AG04449 (cell line): ENCODE measurements around the gene SP2.

Source experiments
- CTCF ChIA-PET: fragments of 350-600 bp; formaldehyde crosslinking; extraction: SDS; loops from one replicate; lab custom pipeline; 2021; ENCODE audit warnings: antibody characterized with exemption; lab: Yijun Ruan, JAX
- POLR2A ChIA-PET: fragments of 400-600, 350-600 bp; formaldehyde crosslinking; extraction: SDS; loops from one replicate; lab custom pipeline; 2020; ENCODE audit warnings: antibody characterized with exemption, inconsistent platforms; lab: Yijun Ruan, JAX
- DNase-seq: peaks from one replicate; pipeline ENCODE4 v3.0.0-alpha.2; 2010; ENCODE audit warnings: low read depth, low spot score
- H3K4me3 ChIP-seq: 2 replicates; pipeline ENCODE4 v1.5.1; 2011; ENCODE audit warnings: low read depth, mild to moderate bottlenecking, control low read depth, low read length
- TF ChIP-seq, protein P1 (sequence below): IDR thresholded peaks from one replicate; pipeline ENCODE4 v1.5.1; 2011; ENCODE audit warnings: mild to moderate bottlenecking, moderate library complexity, low read length, control low read depth, inconsistent platforms; ENCODE audit not compliant: insufficient read depth; ENCODE audit errors: missing control alignments

The SP2 gene

DNA sequence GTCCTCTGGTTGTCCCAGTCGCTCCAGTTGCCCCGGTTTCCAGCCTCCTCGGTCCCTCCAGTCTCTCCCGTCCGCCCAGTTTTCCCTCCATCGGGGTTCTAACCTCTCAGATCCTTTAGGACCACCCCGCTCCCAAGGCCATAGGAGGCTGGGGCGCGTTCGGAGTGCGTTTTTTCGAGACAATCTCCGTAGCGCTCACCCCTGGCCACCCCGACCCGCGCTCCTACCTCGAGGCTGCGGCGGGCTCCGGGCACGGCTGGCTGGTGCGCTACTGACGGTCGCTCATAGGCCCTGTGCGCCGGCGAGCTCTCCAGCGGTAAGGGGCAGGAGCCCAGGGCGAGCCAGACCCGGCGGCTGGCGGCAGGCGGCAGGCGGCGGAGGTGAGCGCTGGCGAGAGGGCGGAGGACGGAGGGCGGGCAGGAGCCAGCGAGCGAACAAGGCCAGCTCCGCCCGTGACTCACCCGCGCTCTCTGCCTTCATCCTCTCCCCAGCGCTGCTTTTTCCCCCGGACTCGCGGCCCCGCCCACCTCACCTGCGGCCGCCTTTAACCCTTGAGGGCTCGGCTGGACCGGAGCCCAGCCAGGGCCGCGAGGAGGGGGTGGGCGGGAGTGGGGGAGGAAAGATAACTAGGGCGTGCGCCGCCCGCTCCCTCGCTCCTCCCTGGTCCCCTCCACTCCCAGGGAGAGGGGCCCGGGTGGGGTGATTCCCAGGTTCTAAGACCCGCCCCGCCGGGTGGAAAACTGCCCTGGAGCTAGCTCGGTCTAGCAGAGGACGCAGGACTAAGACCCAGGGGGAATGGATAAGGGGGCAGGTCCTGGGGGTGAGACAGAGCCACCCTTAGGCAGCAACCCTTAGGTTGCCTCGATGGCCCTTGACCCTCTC lies 45.1 kb upstream of the SP2 start, which contains the start of gene SP6:
Gene SP6, minus strand, starts transcription at position 472 of the 882 bp plus-strand sequence. CDS start 2,734 bp downstream, outside the sequence.
- ChIA-PET POLR2A (no interaction called here), CTCF (interaction anchor here (0.9 to 32.3 kb wide), 8 partner anchors 9 to 168 kb away, joined by 3 to 1547 read pairs (median 4); partner anchors contain the start of genes CDK5RAP3, SCRN2 and SP2)
- TF ChIP-seq, protein P1, sequence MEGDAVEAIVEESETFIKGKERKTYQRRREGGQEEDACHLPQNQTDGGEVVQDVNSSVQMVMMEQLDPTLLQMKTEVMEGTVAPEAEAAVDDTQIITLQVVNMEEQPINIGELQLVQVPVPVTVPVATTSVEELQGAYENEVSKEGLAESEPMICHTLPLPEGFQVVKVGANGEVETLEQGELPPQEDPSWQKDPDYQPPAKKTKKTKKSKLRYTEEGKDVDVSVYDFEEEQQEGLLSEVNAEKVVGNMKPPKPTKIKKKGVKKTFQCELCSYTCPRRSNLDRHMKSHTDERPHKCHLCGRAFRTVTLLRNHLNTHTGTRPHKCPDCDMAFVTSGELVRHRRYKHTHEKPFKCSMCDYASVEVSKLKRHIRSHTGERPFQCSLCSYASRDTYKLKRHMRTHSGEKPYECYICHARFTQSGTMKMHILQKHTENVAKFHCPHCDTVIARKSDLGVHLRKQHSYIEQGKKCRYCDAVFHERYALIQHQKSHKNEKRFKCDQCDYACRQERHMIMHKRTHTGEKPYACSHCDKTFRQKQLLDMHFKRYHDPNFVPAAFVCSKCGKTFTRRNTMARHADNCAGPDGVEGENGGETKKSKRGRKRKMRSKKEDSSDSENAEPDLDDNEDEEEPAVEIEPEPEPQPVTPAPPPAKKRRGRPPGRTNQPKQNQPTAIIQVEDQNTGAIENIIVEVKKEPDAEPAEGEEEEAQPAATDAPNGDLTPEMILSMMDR, result peak; percentile 35
- H3K4me3 ChIP-seq, result peak within 1 kb of the TSS; percentile 40
- DNase-seq, result no peak

DNA sequence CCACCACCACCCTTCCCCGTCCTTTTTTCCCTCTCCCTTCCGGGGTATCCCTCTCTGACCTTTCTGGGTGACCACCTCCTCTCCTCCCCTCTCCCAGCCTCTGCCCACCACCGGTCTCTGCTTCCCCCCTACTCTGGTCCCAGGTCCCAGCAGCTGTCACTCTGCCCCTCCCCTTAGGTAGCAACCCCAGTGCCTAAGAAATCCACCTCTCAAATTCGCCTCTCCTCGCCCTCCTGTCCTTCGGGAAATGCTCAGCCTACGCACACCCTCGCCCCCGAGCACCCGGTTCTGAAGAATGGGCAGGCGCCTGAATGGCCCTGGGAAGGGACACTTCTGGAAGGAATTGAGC lies 44.3 kb upstream of the SP2 start:
- TF ChIP-seq, protein P1, result no peak
- no peak for DNase-seq
- CTCF ChIA-PET, result interaction anchor here (1.0 to 32.3 kb wide), 5 partner anchors 10 to 167 kb away, joined by 3 to 1547 read pairs (median 4); partner anchors contain the start of genes SCRN2 and SP2
- no peak overlapping the region for H3K4me3 ChIP-seq
- POLR2A ChIA-PET, result no interaction called here

DNA sequence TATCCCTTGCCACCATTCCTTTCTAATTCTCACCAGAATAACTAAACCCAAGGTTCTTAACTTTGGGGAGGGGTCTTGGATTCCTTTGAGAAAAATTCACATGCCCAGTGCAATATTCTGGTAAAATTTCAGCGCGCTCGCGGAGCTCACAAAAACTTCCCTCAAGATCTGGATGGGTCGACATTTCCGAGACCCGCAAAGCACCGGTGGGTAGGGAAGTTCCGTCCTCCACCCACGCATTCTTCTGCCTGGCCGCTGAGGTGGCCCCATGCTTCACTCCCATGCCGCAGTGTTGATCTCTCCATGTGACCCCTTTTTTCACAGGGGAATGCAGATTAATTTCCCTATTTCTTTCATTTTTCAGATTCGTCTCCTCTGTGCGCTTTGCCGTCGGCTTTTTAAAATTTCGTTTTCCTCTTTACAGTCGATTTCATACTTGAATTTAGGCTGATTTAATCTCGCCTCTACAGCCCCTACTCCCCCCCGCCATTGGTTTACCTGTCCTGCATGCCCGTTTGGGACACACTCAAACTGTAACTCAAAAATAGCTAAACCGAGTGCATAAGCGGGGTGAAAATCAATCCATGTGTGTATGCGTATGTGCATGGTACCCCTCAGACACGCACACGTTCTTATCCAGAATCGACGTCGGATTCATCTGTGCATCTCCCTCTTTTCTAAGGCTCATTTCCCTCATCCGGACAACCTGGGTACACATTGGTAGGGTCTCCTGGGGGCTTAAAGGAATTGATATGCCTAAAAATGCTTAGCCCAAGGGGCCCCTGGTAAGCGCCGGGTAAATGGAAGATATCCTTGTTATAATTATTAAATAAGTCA lies 43.7 kb upstream of the SP2 start:
- DNase-seq, result no peak
- CTCF ChIA-PET, result interaction anchor here (1.0 to 32.3 kb wide), 6 partner anchors 10 to 166 kb away, joined by 3 to 1547 read pairs (median 4); partner anchors contain the start of genes SCRN2 and SP2
- POLR2A ChIA-PET, result no interaction called here
- H3K4me3 ChIP-seq, result no peak overlapping the region
- TF ChIP-seq, protein P1, result no peak

DNA sequence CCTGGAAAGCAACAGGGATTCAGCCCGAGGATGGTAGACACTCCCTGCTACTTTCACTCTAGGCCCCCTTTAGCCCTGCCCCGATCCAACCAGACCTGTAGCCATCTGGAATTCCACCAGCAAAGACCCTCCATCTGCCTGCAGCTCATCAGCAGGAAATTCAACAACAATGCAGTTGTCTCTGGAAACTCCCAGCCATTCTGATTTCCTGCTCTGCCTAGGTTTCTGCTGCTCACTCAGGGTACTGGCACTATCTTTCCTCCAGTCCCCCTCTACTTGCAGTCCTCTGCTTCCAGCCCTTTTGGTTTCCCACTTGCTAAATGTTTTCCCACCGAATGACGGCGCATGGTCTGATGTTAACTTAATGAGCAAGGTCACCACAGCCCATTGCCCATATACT lies 42.4 kb upstream of the SP2 start:
- ChIA-PET POLR2A (no interaction called here), CTCF (interaction anchor here (0.8 to 32.3 kb wide), 4 partner anchors 9 to 33 kb away, joined by 5 to 1547 read pairs (median 106); partner anchors contain the start of genes SCRN2 and SP2)
- no peak overlapping the region for H3K4me3 ChIP-seq
- DNase-seq, result no peak
- TF ChIP-seq, protein P1, result no peak

DNA sequence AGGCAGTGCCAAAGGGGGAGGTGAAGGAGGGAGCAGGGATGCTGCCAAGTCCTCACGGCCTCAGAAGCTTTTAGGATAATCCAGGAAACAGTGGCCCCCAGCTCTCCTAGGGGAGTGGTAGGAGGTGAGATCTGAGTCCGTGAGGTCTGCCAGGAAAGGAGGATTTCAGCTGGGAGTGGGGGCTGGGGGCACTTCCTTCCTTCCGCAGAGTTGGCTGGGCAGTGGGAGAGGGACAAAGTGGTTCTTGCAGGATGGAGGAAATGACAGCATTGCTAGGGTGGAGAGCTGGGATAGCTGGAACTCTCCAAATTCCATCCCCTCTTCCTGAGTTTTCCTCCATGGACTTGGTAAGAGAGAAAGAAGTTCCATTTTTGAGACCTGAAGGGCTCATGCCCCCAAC lies 40.3 kb upstream of the SP2 start:
- H3K4me3 ChIP-seq, result no peak overlapping the region
- CTCF ChIA-PET, result interaction anchor here (1.0 to 32.3 kb wide), 4 partner anchors 11 to 31 kb away, joined by 4 to 1547 read pairs (median 106); partner anchors contain the start of genes SCRN2 and SP2
- DNase-seq, result no peak
- POLR2A ChIA-PET, result no interaction called here
- TF ChIP-seq, protein P1, result no peak
